ENCODE measurements around the gene SH3D19.

Gene SH3D19

DNA sequence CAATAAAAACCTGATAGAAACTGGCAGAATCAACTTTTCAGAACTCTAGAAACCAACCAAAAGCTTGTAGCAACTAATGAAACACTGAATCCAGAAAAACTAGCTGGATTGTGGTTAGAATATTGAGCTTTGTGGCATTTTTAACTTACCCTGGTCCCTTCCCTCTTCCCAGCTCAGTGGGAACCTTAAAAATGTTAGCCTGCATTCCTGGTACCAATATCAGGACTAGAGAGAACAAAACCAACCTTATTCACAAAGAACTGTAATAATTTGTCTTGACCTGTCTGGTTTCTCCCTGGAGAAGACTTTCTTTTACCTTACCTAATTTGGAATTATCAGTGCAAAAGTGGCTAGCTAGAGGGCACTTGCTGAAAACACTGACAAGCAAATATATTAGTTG lies 21.2 kb downstream of the SH3D19 start:
- Histone ChIP-seq H3K4me1 (ENCODE audit: control insufficient read depth, insufficient read depth, low read length, poor library complexity, severe bottlenecking) (no peaks in the 10 kb centered on the region), H3K9me3 (ENCODE audit: control insufficient read depth, low read length) (no peaks in the 10 kb centered on the region), H3K36me3 (ENCODE audit: control insufficient read depth, insufficient read depth, low read length) (peaks cover 10% of the 10 kb centered on the region), H3K27ac (ENCODE audit: low read depth, low read length, severe bottlenecking) (no peak overlapping the region), H3K4me3 (ENCODE audit: extremely low read depth, insufficient read depth, low read length, poor library complexity, severe bottlenecking) (no peak overlapping the region)

DNA sequence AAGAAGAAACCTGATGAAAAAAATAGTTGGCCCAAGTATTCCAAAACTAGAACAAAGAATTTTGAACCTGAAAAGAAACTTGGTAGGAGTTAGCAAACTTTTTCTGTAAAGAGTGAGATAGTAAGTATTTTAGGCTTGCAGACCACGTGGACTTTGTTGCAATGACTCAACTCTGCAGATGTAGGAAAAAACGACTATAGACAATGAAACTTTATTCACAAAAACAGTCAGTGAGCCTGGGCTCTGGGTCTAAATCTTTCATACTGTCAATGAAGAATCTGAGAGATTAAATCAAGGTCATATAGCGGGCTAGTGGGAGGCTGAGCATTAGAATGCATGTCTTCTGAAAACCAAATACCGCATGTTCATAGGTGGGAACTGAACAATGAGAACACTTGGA lies 23.0 kb downstream of the SH3D19 start:
- WGBS, 2 experiments (ENCODE audit: insufficient coverage in 2 of 2): 89 to 100% methylated on average over 4 of the region's 4 CpGs
- Histone ChIP-seq H3K9me3 (ENCODE audit: control insufficient read depth, low read length) (no peaks in the 10 kb centered on the region), H3K4me3 (ENCODE audit: extremely low read depth, insufficient read depth, low read length, poor library complexity, severe bottlenecking) (no peak overlapping the region), H3K4me1 (ENCODE audit: control insufficient read depth, insufficient read depth, low read length, poor library complexity, severe bottlenecking) (no peaks in the 10 kb centered on the region), H3K27ac (ENCODE audit: low read depth, low read length, severe bottlenecking) (no peak overlapping the region), H3K36me3 (ENCODE audit: control insufficient read depth, insufficient read depth, low read length) (peaks cover 7% of the 10 kb centered on the region)

DNA sequence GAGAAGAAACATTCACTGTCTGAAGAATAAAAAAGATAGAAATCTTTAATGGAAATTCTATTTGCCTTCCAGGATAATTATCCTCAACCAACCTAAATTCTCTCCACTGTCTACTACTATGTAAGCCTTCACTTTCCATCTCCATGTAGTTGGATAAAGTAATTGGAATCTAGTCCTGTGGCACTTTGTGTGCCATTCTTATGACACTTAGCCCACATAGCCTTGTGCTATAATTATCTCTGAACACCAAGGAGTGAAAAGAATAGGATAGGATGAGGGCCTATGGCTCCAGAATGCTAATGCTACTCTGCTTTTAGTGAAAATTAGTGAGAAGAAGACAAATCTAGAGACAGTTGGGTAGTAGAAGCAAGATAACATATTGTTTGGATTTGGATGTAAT lies 28.2 kb downstream of the SH3D19 start:
- H3K9me3 ChIP-seq (ENCODE audit: control insufficient read depth, low read length): no peaks in the 10 kb centered on the region
- H3K27ac ChIP-seq (ENCODE audit: low read depth, low read length, severe bottlenecking): no peak overlapping the region
- H3K36me3 ChIP-seq (ENCODE audit: control insufficient read depth, insufficient read depth, low read length): peaks cover 7% of the 10 kb centered on the region
- H3K4me1 ChIP-seq (ENCODE audit: control insufficient read depth, insufficient read depth, low read length, poor library complexity, severe bottlenecking): peaks cover 3% of the 10 kb centered on the region
- no peak overlapping the region for H3K4me3 ChIP-seq (ENCODE audit: extremely low read depth, insufficient read depth, low read length, poor library complexity, severe bottlenecking)

DNA sequence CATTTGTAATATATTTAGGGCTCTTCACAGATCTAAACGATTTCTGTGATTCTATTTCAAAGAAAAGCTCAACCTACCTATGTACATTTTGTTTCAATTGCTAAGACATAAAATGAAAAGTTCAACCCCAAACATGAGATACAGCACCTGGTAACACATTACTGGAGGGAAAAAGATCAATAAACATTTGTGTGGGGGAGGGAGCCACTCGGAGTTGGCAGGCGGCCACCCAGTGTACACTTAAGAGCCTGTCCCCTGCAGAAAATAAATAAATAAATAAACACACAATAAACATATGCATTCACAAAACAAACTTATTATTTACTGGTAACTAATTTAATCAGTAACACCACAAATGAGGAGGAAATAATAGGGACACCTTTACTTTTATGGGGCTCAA lies 29.2 kb downstream of the SH3D19 start:
- H3K27ac ChIP-seq (ENCODE audit: low read depth, low read length, severe bottlenecking): no peak overlapping the region
- no peaks in the 10 kb centered on the region for H3K9me3 ChIP-seq (ENCODE audit: control insufficient read depth, low read length)
- peaks cover 3% of the 10 kb centered on the region for H3K4me1 ChIP-seq (ENCODE audit: control insufficient read depth, insufficient read depth, low read length, poor library complexity, severe bottlenecking)
- no peak overlapping the region for H3K4me3 ChIP-seq (ENCODE audit: extremely low read depth, insufficient read depth, low read length, poor library complexity, severe bottlenecking)
- H3K36me3 ChIP-seq (ENCODE audit: control insufficient read depth, insufficient read depth, low read length): peaks cover 7% of the 10 kb centered on the region
- 100% methylated on average over 1 of the region's 3 CpGs; no CpG with 5 or more reads in 1 of the 2 experiments for WGBS, 2 experiments (ENCODE audit: insufficient coverage in 2 of 2)

DNA sequence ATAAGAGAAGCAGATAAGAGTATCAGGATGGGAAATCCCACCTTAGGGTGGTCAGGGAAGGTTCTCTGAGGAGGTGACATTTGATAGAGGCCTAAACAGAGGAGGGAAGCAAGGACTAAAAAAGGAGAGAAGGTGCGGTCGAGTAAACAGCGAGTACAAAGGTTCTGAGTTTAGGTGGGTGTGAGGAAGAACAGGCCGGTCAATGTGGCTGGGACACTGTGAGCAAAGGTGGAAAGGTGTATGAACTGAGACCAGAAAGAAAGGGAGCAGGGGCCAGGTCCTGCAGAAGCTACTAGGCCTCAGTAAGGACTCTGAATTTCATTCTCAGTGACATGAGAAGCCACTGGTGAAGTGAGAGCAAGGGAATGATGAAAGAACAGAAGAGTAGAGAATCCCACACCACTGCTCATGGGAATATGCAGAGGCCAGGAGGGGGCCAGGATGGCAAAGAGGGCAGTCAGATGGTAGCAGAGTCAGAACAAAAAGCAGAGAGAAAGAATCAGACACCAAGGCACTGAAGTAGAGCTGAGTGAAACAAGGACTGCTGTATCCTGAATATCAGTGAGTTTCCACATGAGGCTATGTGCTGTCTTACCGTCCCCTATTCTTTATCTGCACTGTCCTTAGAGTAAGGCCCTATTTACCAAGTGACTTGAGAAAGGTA lies 30.4 kb downstream of the SH3D19 start:
- Histone ChIP-seq H3K27ac (ENCODE audit: low read depth, low read length, severe bottlenecking) (no peak overlapping the region), H3K36me3 (ENCODE audit: control insufficient read depth, insufficient read depth, low read length) (peaks cover 3% of the 10 kb centered on the region)
- 93 to 99% methylated on average over 5 of the region's 5 CpGs for WGBS, 2 experiments (ENCODE audit: insufficient coverage in 2 of 2)

DNA sequence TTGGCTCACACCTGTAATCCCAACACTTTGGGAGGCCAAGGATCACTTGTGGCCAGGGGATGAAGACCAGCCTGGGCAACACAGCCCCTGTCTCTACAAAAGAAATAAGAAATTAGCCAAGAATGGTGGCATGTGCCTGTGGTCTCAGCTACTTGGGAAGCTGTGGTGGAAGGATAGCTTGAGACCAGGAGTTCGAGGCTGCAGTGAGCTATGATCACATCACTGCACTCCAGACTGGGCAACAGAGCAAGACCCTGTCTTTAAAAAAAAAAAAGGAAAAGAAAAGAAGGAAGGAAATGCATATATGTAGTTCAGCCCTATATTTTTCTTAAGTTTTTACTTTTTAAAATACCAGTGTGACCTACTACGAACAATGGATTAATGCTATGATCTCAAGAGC lies 33.4 kb downstream of the SH3D19 start:
- H3K4me1 ChIP-seq (ENCODE audit: control insufficient read depth, insufficient read depth, low read length, poor library complexity, severe bottlenecking): peaks cover under 1% of the 10 kb centered on the region
- WGBS, 2 experiments (ENCODE audit: insufficient coverage in 2 of 2): 100% methylated on average over 1 of the region's 2 CpGs; no CpG with 5 or more reads in 1 of the 2 experiments
- no peaks in the 10 kb centered on the region for H3K9me3 ChIP-seq (ENCODE audit: control insufficient read depth, low read length)

More for the DNA sequence above, 30.4 kb downstream of the SH3D19 start:
- no peaks in the 10 kb centered on the region for H3K9me3 ChIP-seq (ENCODE audit: control insufficient read depth, low read length)
- peaks cover 3% of the 10 kb centered on the region for H3K4me1 ChIP-seq (ENCODE audit: control insufficient read depth, insufficient read depth, low read length, poor library complexity, severe bottlenecking)
- no peak overlapping the region for H3K4me3 ChIP-seq (ENCODE audit: extremely low read depth, insufficient read depth, low read length, poor library complexity, severe bottlenecking)

DNA sequence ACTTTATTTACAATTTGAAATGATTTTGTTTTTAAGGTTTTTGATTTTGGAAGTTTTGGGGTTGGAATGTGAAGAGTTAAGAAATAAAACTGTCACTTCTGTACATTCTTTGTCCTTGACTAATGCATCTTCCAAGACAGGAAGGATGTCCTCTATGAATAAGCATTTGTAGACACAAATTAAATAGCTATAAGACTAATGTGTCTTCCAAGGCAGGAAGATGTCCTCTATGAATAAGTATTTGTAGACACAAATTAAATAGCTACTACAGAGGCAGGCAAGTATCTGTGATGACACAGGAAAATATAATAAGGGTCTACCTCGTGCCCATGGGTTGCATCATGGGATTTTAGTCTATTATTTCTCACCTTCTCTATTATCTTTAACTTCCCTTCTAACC lies 33.9 kb downstream of the SH3D19 start:
- H3K27ac ChIP-seq (ENCODE audit: low read depth, low read length, severe bottlenecking): no peak overlapping the region
- H3K36me3 ChIP-seq (ENCODE audit: control insufficient read depth, insufficient read depth, low read length): peaks cover 5% of the 10 kb centered on the region
- H3K9me3 ChIP-seq (ENCODE audit: control insufficient read depth, low read length): no peaks in the 10 kb centered on the region
- 100% methylated on average over 1 of the region's 1 CpG; no CpG with 5 or more reads in 1 of the 2 experiments for WGBS, 2 experiments (ENCODE audit: insufficient coverage in 2 of 2)
- no peak overlapping the region for H3K4me3 ChIP-seq (ENCODE audit: extremely low read depth, insufficient read depth, low read length, poor library complexity, severe bottlenecking)
- no peaks in the 10 kb centered on the region for H3K4me1 ChIP-seq (ENCODE audit: control insufficient read depth, insufficient read depth, low read length, poor library complexity, severe bottlenecking)

More for the DNA sequence above, 33.4 kb downstream of the SH3D19 start:
- Histone ChIP-seq H3K27ac (ENCODE audit: low read depth, low read length, severe bottlenecking) (no peak overlapping the region), H3K4me3 (ENCODE audit: extremely low read depth, insufficient read depth, low read length, poor library complexity, severe bottlenecking) (no peak overlapping the region), H3K36me3 (ENCODE audit: control insufficient read depth, insufficient read depth, low read length) (peaks cover 5% of the 10 kb centered on the region)

DNA sequence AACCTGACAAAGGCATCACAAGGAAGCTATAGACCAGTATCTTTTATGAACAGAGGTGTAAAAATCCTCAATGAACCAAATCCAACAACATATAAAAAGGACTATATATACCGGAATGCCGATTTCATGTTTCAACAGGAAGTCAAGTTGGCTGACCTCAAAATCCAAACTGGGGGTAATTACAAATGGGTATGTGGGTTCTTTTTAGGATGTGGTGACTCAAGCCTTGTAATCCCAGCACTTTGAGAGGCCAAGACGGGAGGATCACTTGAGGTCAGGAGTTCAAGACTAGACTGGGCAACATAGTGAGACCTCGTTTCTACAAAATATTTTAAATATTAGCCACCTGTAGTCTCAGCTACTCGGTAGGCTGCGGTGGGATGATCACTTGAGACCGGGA lies 38.0 kb downstream of the SH3D19 start:
- H3K4me3 ChIP-seq (ENCODE audit: extremely low read depth, insufficient read depth, low read length, poor library complexity, severe bottlenecking): no peak overlapping the region
- H3K4me1 ChIP-seq (ENCODE audit: control insufficient read depth, insufficient read depth, low read length, poor library complexity, severe bottlenecking): peaks cover 3% of the 10 kb centered on the region
- 91 to 97% methylated on average over 4 to 5 of the region's 7 CpGs for WGBS, 2 experiments (ENCODE audit: insufficient coverage in 2 of 2)

DNA sequence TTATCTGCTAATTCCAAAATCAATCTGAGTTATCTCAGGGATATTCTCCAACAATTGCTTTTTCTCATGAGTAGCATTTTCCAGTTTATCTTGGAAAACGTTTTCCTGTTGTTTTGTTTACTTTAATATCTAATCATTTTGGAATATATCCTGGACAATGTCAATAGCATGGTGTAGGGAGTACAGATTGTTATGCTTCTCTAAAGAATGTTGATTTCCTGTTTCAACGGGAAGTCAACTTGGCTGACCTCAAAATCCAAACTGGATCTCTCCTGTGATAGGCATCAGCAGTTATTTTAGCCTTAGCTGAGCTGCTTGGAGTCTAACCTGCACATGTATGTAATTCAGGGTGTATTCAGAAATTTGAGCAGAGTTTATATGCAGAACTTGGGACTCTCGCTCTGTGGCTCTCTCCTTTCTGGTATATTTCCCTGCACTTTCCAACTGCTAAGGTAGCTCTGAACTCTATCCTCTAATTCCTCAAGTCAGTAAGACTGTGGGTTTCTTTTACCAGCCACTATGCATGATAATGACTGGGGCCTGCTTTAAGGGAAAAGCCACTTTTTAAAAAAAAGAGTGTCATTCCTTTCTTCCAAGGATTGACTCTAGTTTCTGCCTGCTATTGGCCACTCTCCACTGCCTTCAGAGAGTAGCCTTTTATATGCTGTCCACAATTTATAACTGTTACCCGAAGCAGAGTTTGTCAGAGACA lies 40.7 kb downstream of the SH3D19 start:
- WGBS, 2 experiments (ENCODE audit: insufficient coverage in 2 of 2): 34 to 58% methylated on average over 2 of the region's 4 CpGs
- Histone ChIP-seq H3K36me3 (ENCODE audit: control insufficient read depth, insufficient read depth, low read length) (no peaks in the 10 kb centered on the region), H3K4me3 (ENCODE audit: extremely low read depth, insufficient read depth, low read length, poor library complexity, severe bottlenecking) (no peak overlapping the region), H3K9me3 (ENCODE audit: control insufficient read depth, low read length) (no peaks in the 10 kb centered on the region), H3K4me1 (ENCODE audit: control insufficient read depth, insufficient read depth, low read length, poor library complexity, severe bottlenecking) (peaks cover 3% of the 10 kb centered on the region), H3K27ac (ENCODE audit: low read depth, low read length, severe bottlenecking) (no peak overlapping the region)

More for the DNA sequence above, 38.0 kb downstream of the SH3D19 start:
- peaks cover 5% of the 10 kb centered on the region for H3K36me3 ChIP-seq (ENCODE audit: control insufficient read depth, insufficient read depth, low read length)
- no peak overlapping the region for H3K27ac ChIP-seq (ENCODE audit: low read depth, low read length, severe bottlenecking)
- H3K9me3 ChIP-seq (ENCODE audit: control insufficient read depth, low read length): no peaks in the 10 kb centered on the region

DNA sequence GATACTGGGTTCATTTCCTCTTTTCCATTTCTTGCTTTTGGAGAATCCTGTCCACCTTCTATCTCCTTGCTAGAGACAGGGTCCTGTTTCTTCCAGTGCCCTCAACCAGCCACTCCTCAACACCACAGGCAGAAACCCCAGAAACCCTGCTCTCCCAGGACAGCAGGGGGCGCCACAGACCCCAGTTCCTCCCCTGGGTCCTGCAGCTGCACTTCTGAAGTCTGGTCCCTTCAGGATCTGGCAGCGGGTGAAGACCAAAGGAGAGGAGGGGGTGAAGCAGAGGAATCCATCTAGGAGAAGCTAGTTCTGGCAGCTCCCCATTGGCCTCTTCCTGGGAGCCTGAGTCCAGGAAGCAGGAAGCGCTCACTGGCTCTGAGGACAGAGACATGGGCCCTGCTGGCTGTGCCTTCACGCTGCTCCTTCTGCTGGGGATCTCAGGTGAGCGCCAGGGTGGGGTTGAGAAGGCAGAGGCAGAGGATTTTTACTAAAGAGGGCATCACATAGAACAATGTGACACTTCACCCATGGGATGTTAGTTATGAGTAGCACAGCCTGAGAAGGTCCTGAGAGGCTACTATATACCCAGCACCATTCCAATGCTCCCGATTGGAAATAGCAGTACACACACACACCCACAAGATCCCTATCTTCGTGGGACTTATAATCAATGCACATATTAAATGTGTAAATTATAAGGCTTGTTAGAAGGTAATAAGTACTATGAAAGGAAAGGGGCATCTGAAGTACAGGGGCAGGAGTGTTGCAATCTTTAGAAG lies 48.4 kb downstream of the SH3D19 start, which contains the start of gene PRSS48:
Gene PRSS48, plus strand, starts transcription at position 375 of the 776 bp plus-strand sequence. Its CDS starts 12 bp downstream, at position 387.
- Histone ChIP-seq H3K9me3 (ENCODE audit: control insufficient read depth, low read length) (no peaks in the 10 kb centered on the region), H3K27ac (ENCODE audit: low read depth, low read length, severe bottlenecking) (no peak within 1 kb of the TSS), H3K4me1 (ENCODE audit: control insufficient read depth, insufficient read depth, low read length, poor library complexity, severe bottlenecking) (peaks cover 6% of the 10 kb centered on the region), H3K4me3 (ENCODE audit: extremely low read depth, insufficient read depth, low read length, poor library complexity, severe bottlenecking) (no peak within 1 kb of the TSS), H3K36me3 (ENCODE audit: control insufficient read depth, insufficient read depth, low read length) (peaks cover 4% of the 10 kb centered on the region)
- 78 to 91% methylated on average over 2 to 4 of the region's 7 CpGs for WGBS, 2 experiments (ENCODE audit: insufficient coverage in 2 of 2)
